Activated naive CD4-positive, alpha-beta T cell (primary cell): ENCODE results near the gene IL22RA1.

ENCODE experiments used
- DNase-seq, 4 experiments: peaks; one replicate each; lab custom pipeline; 2025; lab: John Stamatoyannopoulos, UW

Gene IL22RA1

GRCh38 chr1:24074817-24075589, 67.9 kb downstream of the IL22RA1 start:
- DNase-seq: no peak

DNA sequence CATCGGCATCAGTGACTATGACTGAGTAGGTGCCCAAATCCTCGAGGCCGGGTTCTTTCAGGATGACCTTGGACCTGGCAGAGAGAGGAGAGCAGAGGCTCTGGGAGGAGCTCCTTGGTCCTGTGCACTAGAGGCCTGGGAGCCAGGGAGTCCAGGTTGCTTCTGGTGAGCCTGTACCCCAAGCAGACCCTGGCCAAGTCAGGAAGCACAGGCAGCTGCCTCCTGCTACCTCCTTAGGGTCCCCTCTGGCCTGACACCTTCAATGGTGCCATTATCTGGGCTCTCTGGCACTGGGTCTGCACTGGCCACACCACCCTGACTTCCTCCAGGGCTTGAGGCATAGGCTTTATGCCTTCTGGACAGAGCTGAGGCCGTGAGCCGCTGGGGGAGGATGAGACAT, 68.7 kb downstream of the IL22RA1 start:
- DNase-seq: no peak

DNA sequence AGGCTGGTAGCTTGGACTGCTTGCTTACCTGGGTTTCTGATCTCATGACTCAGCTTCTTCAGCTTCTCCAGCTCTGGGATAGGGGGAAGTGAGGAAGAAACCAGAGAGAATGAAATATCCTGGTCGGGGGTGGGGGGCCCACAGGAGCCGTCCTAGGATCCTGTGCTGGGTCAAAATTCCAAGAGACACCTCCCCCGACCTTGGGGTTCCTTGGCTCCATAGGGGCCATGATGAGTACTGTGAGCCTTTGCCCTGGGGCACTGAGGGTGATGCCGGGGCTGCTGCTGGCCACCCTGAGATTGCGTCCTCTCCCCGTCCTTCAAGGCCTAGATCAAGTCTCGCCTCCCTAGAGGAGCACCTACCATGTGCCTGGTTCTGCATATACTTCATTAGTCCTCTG, 71.0 kb downstream of the IL22RA1 start:
- no peak for DNase-seq

- peak; percentile 22 to 52 (median 34) for DNase-seq
Measured at GRCh38 chr1:24070821-24071393, 72.0 kb downstream of the IL22RA1 start.

- no peak for DNase-seq
Measured at GRCh38 chr1:24069817-24070216, 73.1 kb downstream of the IL22RA1 start.
